ENCODE results near the gene CRABP1.

Gene CRABP1

GRCh38 chr15:78390826-78391225, 50.7 kb downstream of the CRABP1 start:
- H3K4me3 ChIP-seq (ENCODE audit: low read depth, low read length): no peak overlapping the region
- in situ Hi-C loops (cut with HindIII; ENCODE audit: low sequenced_read_pairs): no loop called here
- TF ChIP-seq CTCF (IDR thresholded peaks at IDR 0.05; ENCODE audit: low read depth, low read length): no peak
- DNase-seq (ENCODE audit: low read depth, low spot score): no peak

GRCh38 chr15:78391781-78392180, 51.6 kb downstream of the CRABP1 start:
- H3K4me3 ChIP-seq (ENCODE audit: low read depth, low read length): no peak overlapping the region
- no peak for DNase-seq (ENCODE audit: low read depth, low spot score)
- in situ Hi-C loops (cut with HindIII; ENCODE audit: low sequenced_read_pairs): no loop called here
- no peak for TF ChIP-seq CTCF (IDR thresholded peaks at IDR 0.05; ENCODE audit: low read depth, low read length)

- no peak for DNase-seq (ENCODE audit: low read depth, low spot score)
- no peak for TF ChIP-seq CTCF (IDR thresholded peaks at IDR 0.05; ENCODE audit: low read depth, low read length)
- no peak overlapping the region for H3K4me3 ChIP-seq (ENCODE audit: low read depth, low read length)
- in situ Hi-C loops (cut with HindIII; ENCODE audit: low sequenced_read_pairs): no loop called here
These were observed 52.3 kb downstream of the CRABP1 start for GRCh38 chr15:78392430-78392829.

GRCh38 chr15:78393137-78393536, 53.0 kb downstream of the CRABP1 start:
- in situ Hi-C loops (cut with HindIII; ENCODE audit: low sequenced_read_pairs): no loop called here
- DNase-seq (ENCODE audit: low read depth, low spot score): no peak
- TF ChIP-seq CTCF (IDR thresholded peaks at IDR 0.05; ENCODE audit: low read depth, low read length): no peak
- no peak overlapping the region for H3K4me3 ChIP-seq (ENCODE audit: low read depth, low read length)

- in situ Hi-C loops (cut with HindIII; ENCODE audit: low sequenced_read_pairs): no loop called here
- no peak for TF ChIP-seq CTCF (IDR thresholded peaks at IDR 0.05; ENCODE audit: low read depth, low read length)
- H3K4me3 ChIP-seq (ENCODE audit: low read depth, low read length): no peak overlapping the region
- DNase-seq (ENCODE audit: low read depth, low spot score): no peak
These were observed 53.9 kb downstream of the CRABP1 start for GRCh38 chr15:78394026-78394425.

GRCh38 chr15:78394981-78395616, 54.9 kb downstream of the CRABP1 start:
- in situ Hi-C loops (cut with HindIII; ENCODE audit: low sequenced_read_pairs): no loop called here
- peak; percentile 35 for DNase-seq (ENCODE audit: low read depth, low spot score)
- H3K4me3 ChIP-seq (ENCODE audit: low read depth, low read length): no peak overlapping the region
- TF ChIP-seq CTCF (IDR thresholded peaks at IDR 0.05; ENCODE audit: low read depth, low read length): no peak
